Thymus (tissue), 11 donors: ENCODE measurements around the gene MAPKAPK5. TPM values are rescaled to one million over a fixed set of nuclear protein-coding genes. Genes with fewer than 3 reads are reported as not detected.
"Not testable (repeated sequence)": the region's sequence is repeated elsewhere in the genome, so short reads cannot be mapped to it uniquely, and the experiment has no call there.

Experiments used
- DNase-seq, 9 donors: peaks; one replicate each; pipeline ENCODE4 v3.0.0-alpha.2; 2013; ENCODE audit warnings: low spot score in 9 of 9, low read depth in 6 of 9, missing footprints in 1 of 9
- H3K27ac ChIP-seq, 2 donors: one replicate each; pipeline ENCODE4 v1.5.1; 2013; ENCODE audit warnings: control low read depth in 1 of 2, low read depth in 1 of 2, low read length in 1 of 2, mild to moderate bottlenecking in 1 of 2, moderate library complexity in 1 of 2
- H3K27me3 ChIP-seq, 2 donors: one replicate each; pipeline ENCODE4 v1.5.1; 2013; ENCODE audit warnings: low read length in 1 of 2; ENCODE audit not compliant: control insufficient read depth in 2 of 2, insufficient read depth in 1 of 2
- H3K36me3 ChIP-seq, 2 donors: one replicate each; pipeline ENCODE4 v1.5.1; 2013; ENCODE audit warnings: low read length in 1 of 2, mild to moderate bottlenecking in 1 of 2, moderate library complexity in 1 of 2; ENCODE audit not compliant: control insufficient read depth in 2 of 2, insufficient read depth in 2 of 2
- H3K4me1 ChIP-seq, 2 donors: one replicate each; pipeline ENCODE4 v1.5.1; 2013; ENCODE audit warnings: low read length in 2 of 2; ENCODE audit not compliant: control insufficient read depth in 2 of 2, insufficient read depth in 2 of 2
- H3K4me3 ChIP-seq, 2 donors: one replicate each; pipeline ENCODE4 v1.5.1; 2013; ENCODE audit warnings: low read length in 2 of 2, control low read depth in 1 of 2, mild to moderate bottlenecking in 1 of 2
- H3K9me3 ChIP-seq, 2 donors: one replicate each; pipeline ENCODE4 v1.5.1; 2013; ENCODE audit warnings: low read length in 1 of 2, mild to moderate bottlenecking in 1 of 2; ENCODE audit not compliant: control insufficient read depth in 2 of 2, insufficient read depth in 1 of 2
- WGBS: extraction: QIAGEN DNeasy Blood & Tissue Kit; methylation state at CpG from one replicate; pipeline ENCODE4 v1.1.7; 2013; 5-methylcytosine and 5-hydroxymethylcytosine counted together
- polyA plus RNA-seq: library from polyadenylated mRNA; stranded (reverse); fragments of 200-250 nt; gene quantifications from one replicate; pipeline ENCODE4 v1.2.3, GENCODE V29; 2013
- total RNA-seq: library from RNA; stranded (reverse); fragments of 120-200 nt; gene quantifications from one replicate; pipeline ENCODE4 v1.2.4, GENCODE V29; 2013
- donor health status: healthy.

MAPKAPK5 gene
- total and polyA plus RNA-seq, 2 donors: 18.3 to 38.2 TPM

- no peaks in the 10 kb centered on the region for H3K36me3 ChIP-seq
- no peak overlapping the region for H3K27ac ChIP-seq
- no peak overlapping the region for H3K4me3 ChIP-seq
- DNase-seq: no peak
- H3K9me3 ChIP-seq: no peaks in the 10 kb centered on the region
- WGBS: 92% methylated on average over 5 of the region's 5 CpGs
- no peaks in the 10 kb centered on the region for H3K4me1 ChIP-seq
- H3K27me3 ChIP-seq: peaks cover 0 to 3% of the 10 kb centered on the region in 2 donors
These were observed 16.5 kb upstream of the MAPKAPK5 start for GRCh38 chr12:111825509-111825908.

- H3K36me3 ChIP-seq: no peaks in the 10 kb centered on the region
- no peak for DNase-seq
- peaks cover 0 to 3% of the 10 kb centered on the region in 2 donors for H3K27me3 ChIP-seq
- no peak overlapping the region for H3K27ac ChIP-seq
- no peaks in the 10 kb centered on the region for H3K9me3 ChIP-seq
- H3K4me3 ChIP-seq: no peak overlapping the region
- 82% methylated on average over 3 of the region's 3 CpGs for WGBS
- no peaks in the 10 kb centered on the region for H3K4me1 ChIP-seq
These were observed 15.7 kb upstream of the MAPKAPK5 start for GRCh38 chr12:111826316-111826715.

- no peaks in the 10 kb centered on the region for H3K36me3 ChIP-seq
- peaks cover 0 to 3% of the 10 kb centered on the region in 2 donors for H3K27me3 ChIP-seq
- WGBS: 91% methylated on average over 2 of the region's 2 CpGs
- no peak for DNase-seq
- no peaks in the 10 kb centered on the region for H3K9me3 ChIP-seq
- H3K4me1 ChIP-seq: no peaks in the 10 kb centered on the region
- H3K27ac ChIP-seq: no peak overlapping the region
- no peak overlapping the region for H3K4me3 ChIP-seq
These were observed 15.0 kb upstream of the MAPKAPK5 start for GRCh38 chr12:111826992-111827391.

- DNase-seq: no peak
- Histone ChIP-seq H3K9me3 (no peaks in the 10 kb centered on the region), H3K4me3 (no peak overlapping the region), H3K27me3 (peaks cover 0 to 3% of the 10 kb centered on the region in 2 donors), H3K4me1 (no peaks in the 10 kb centered on the region), H3K36me3 (no peaks in the 10 kb centered on the region), H3K27ac (no peak overlapping the region)
- WGBS: 97% methylated on average over 4 of the region's 4 CpGs
These were observed 14.1 kb upstream of the MAPKAPK5 start for GRCh38 chr12:111827907-111828306.

- 92% methylated on average over 8 of the region's 8 CpGs for WGBS
- no peak overlapping the region for H3K4me3 ChIP-seq
- no peaks in the 10 kb centered on the region for H3K36me3 ChIP-seq
- peaks cover 0 to under 1% of the 10 kb centered on the region in 2 donors for H3K27me3 ChIP-seq
- DNase-seq: no peak
- no peaks in the 10 kb centered on the region for H3K9me3 ChIP-seq
- H3K27ac ChIP-seq: no peak overlapping the region
- no peaks in the 10 kb centered on the region for H3K4me1 ChIP-seq
These were observed 13.6 kb upstream of the MAPKAPK5 start for GRCh38 chr12:111828338-111828979.

- not testable (repeated sequence) for DNase-seq, H3K9me3 ChIP-seq, H3K27me3 ChIP-seq, H3K27ac ChIP-seq, H3K4me1 ChIP-seq, H3K4me3 ChIP-seq, H3K36me3 ChIP-seq
- WGBS: 90% methylated on average over 3 of the region's 3 CpGs
These were observed 12.4 kb upstream of the MAPKAPK5 start for GRCh38 chr12:111829635-111830034.

- not testable (repeated sequence) for H3K36me3 ChIP-seq, H3K27me3 ChIP-seq, H3K4me1 ChIP-seq, DNase-seq, H3K27ac ChIP-seq, H3K4me3 ChIP-seq, H3K9me3 ChIP-seq
- WGBS: 84% methylated on average over 22 of the region's 22 CpGs
These were observed 7.2 kb upstream of the MAPKAPK5 start for GRCh38 chr12:111834740-111835386.

GRCh38 chr12:111835531-111836181 is 6.4 kb upstream of the MAPKAPK5 start:
- H3K27me3 ChIP-seq, H3K36me3 ChIP-seq, H3K27ac ChIP-seq, H3K4me3 ChIP-seq, H3K9me3 ChIP-seq, DNase-seq: not testable (repeated sequence)
- peaks cover 0 to 11% of the 10 kb centered on the region in 2 donors for H3K4me1 ChIP-seq
- 97% methylated on average over 28 of the region's 28 CpGs for WGBS

- Histone ChIP-seq H3K9me3 (peaks cover 0 to 3% of the 10 kb centered on the region in 2 donors), H3K4me1 (peaks cover 5 to 21% of the 10 kb centered on the region in 2 donors), H3K4me3 (no peak overlapping the region), H3K36me3 (peaks cover 3 to 8% of the 10 kb centered on the region in 2 donors), H3K27ac (no peak overlapping the region), H3K27me3 (no peaks in the 10 kb centered on the region)
- WGBS: 96% methylated on average over 3 of the region's 3 CpGs
- DNase-seq: no peak
These were observed 3.7 kb upstream of the MAPKAPK5 start for GRCh38 chr12:111838353-111838752.
